ENCODE data around the gene AFF3. TPM values are rescaled to one million over a fixed set of nuclear protein-coding genes. Genes with fewer than 3 reads are reported as not detected.

Gene AFF3
- total and polyA plus RNA-seq, 3 donors from 2014 or later, result 18.0 to 34.4 (median 27.1) TPM

- 54 to 75% methylated on average over 4 of the region's 4 CpGs for WGBS, 2 donors
- H3K9me3 ChIP-seq, result no peaks in the 10 kb centered on the region
- H3K36me3 ChIP-seq (ENCODE audit: low read depth, missing control alignments), result no peaks in the 10 kb centered on the region
- H3K4me3 ChIP-seq, result no peak overlapping the region
- DNase-seq, result peak; percentile 27
- no peak overlapping the region for H3K27ac ChIP-seq
- no peaks in the 10 kb centered on the region for H3K4me1 ChIP-seq
- no peaks in the 10 kb centered on the region for H3K27me3 ChIP-seq
- intact Hi-C loops (cut with DNase I; ENCODE audit: low total_unique reads), result no loop called here
- TF ChIP-seq CTCF (IDR thresholded peaks at IDR 0.05), result no peak
- TF ChIP-seq POLR2A (IDR thresholded peaks at IDR 0.05), result no peak
These were observed 494.1 kb downstream of the AFF3 start for GRCh38 chr2:99648178-99648844.

GRCh38 chr2:99645960-99646359, 496.4 kb downstream of the AFF3 start:
- WGBS, 2 donors, result 66 to 95% methylated on average over 2 of the region's 2 CpGs
- TF ChIP-seq POLR2A (IDR thresholded peaks at IDR 0.05) (no peak), CTCF (IDR thresholded peaks at IDR 0.05) (no peak)
- no peaks in the 10 kb centered on the region for H3K27me3 ChIP-seq
- H3K36me3 ChIP-seq (ENCODE audit: low read depth, missing control alignments), result no peaks in the 10 kb centered on the region
- H3K9me3 ChIP-seq, result no peaks in the 10 kb centered on the region
- intact Hi-C loops (cut with DNase I; ENCODE audit: low total_unique reads), result no loop called here
- H3K4me3 ChIP-seq, result no peak overlapping the region
- no peaks in the 10 kb centered on the region for H3K4me1 ChIP-seq
- no peak for DNase-seq
- H3K27ac ChIP-seq, result no peak overlapping the region

- no peak for DNase-seq
- TF ChIP-seq CTCF (IDR thresholded peaks at IDR 0.05), result no peak
- no peak for TF ChIP-seq POLR2A (IDR thresholded peaks at IDR 0.05)
- Histone ChIP-seq H3K4me1 (peaks cover 6% of the 10 kb centered on the region), H3K4me3 (no peak overlapping the region), H3K27me3 (no peaks in the 10 kb centered on the region), H3K27ac (no peak overlapping the region), H3K36me3 (ENCODE audit: low read depth, missing control alignments) (no peaks in the 10 kb centered on the region), H3K9me3 (no peaks in the 10 kb centered on the region)
- 69 to 82% methylated on average over 5 of the region's 5 CpGs for WGBS, 2 donors
- intact Hi-C loops (cut with DNase I; ENCODE audit: low total_unique reads), result no loop called here
These were observed 498.0 kb downstream of the AFF3 start for GRCh38 chr2:99644419-99644787.

- Histone ChIP-seq H3K4me1 (peaks cover 6% of the 10 kb centered on the region), H3K36me3 (ENCODE audit: low read depth, missing control alignments) (no peaks in the 10 kb centered on the region), H3K4me3 (no peak overlapping the region), H3K27ac (no peak overlapping the region), H3K27me3 (no peaks in the 10 kb centered on the region), H3K9me3 (no peaks in the 10 kb centered on the region)
- TF ChIP-seq CTCF (IDR thresholded peaks at IDR 0.05) (no peak), POLR2A (IDR thresholded peaks at IDR 0.05) (no peak)
- WGBS, 2 donors, result 88 to 91% methylated on average over 9 of the region's 9 CpGs
- intact Hi-C loops (cut with DNase I; ENCODE audit: low total_unique reads), result no loop called here
- DNase-seq, result no peak
These were observed 498.5 kb downstream of the AFF3 start for GRCh38 chr2:99643787-99644418.

- no peaks in the 10 kb centered on the region for H3K36me3 ChIP-seq (ENCODE audit: low read depth, missing control alignments)
- H3K27me3 ChIP-seq, result no peaks in the 10 kb centered on the region
- H3K9me3 ChIP-seq, result no peaks in the 10 kb centered on the region
- H3K4me3 ChIP-seq, result no peak overlapping the region
- H3K4me1 ChIP-seq, result peaks cover 11% of the 10 kb centered on the region
- 90 to 93% methylated on average over 4 of the region's 4 CpGs for WGBS, 2 donors
- intact Hi-C loops (cut with DNase I; ENCODE audit: low total_unique reads), result no loop called here
- H3K27ac ChIP-seq, result no peak overlapping the region
- DNase-seq, result no peak
- TF ChIP-seq POLR2A (IDR thresholded peaks at IDR 0.05) (no peak), CTCF (IDR thresholded peaks at IDR 0.05) (no peak)
These were observed 500.4 kb downstream of the AFF3 start for GRCh38 chr2:99641999-99642398.
